ENCODE measurements around the gene GABRR3. TPM values are rescaled to one million over a fixed set of nuclear protein-coding genes. Genes with fewer than 3 reads are reported as not detected.

The GABRR3 gene
- total and polyA plus RNA-seq, 2 experiments from 2014 or later: not detected

- Histone ChIP-seq H3K4me2 (peak within 1 kb of the TSS; percentile 80), H3K4me1 (ENCODE audit: insufficient read depth) (no peaks in the 10 kb centered on the region; the same call in 1 of the 2 replicates), H3K79me2 (replicated peaks; ENCODE audit: insufficient read depth) (peaks cover 4% of the 10 kb centered on the region; the same call in 1 of the 2 replicates), H3K36me3 (ENCODE audit: insufficient read depth) (no peaks in the 10 kb centered on the region), H2AFZ (peak within 1 kb of the TSS; percentile 80), H3K9me2 (ENCODE audit: insufficient read depth) (0 out of 2 replicates have a peak, but pooled peaks cover 3% of the 10 kb centered on the region), H4K20me1 (replicated peaks; ENCODE audit: insufficient read depth) (no peaks in the 10 kb centered on the region; the same call in 1 of the 2 replicates), H3K27ac (ENCODE audit: low read depth) (no peak within 1 kb of the TSS), H3K4me3 (peak within 1 kb of the TSS; percentile 63), H3K27me3 (ENCODE audit: insufficient read depth) (peaks cover 14% of the 10 kb centered on the region), H3F3A (replicated peaks; ENCODE audit: low read depth) (no peaks in the 10 kb centered on the region)
- ATAC-seq (peak; percentile 81), DNase-seq (ENCODE audit: low spot score) (peak; percentile 79)
- H3K27me3 Mint-ChIP-seq (ENCODE audit: insufficient read depth, low read depth, poor library complexity): peaks cover 18% of the 10 kb centered on the region
- peaks cover 29% of the 10 kb centered on the region for H3K4me1 Mint-ChIP-seq
- no peaks in the 10 kb centered on the region for H3K9me3 Mint-ChIP-seq
- TF ChIP-seq CREB1 (CRISPR knock-in tag; IDR thresholded peaks at IDR 0.05; ENCODE audit: low read depth): peak; percentile 67
- peak; percentile 42; the same call in 1 of the 2 replicates for TF ChIP-seq POLR2AphosphoS5 (IDR thresholded peaks at IDR 0.05; ENCODE audit: low read depth)
- TF ChIP-seq ZNF114 (CRISPR knock-in tag; IDR thresholded peaks at IDR 0.05): no peak
- 0 out of 3 replicates have a peak, but pooled peaks cover 3% of the 10 kb centered on the region for H3K36me3 Mint-ChIP-seq (ENCODE audit: low read depth)
- H3K4me3 Mint-ChIP-seq: peak within 1 kb of the TSS; percentile 86
- no peak within 1 kb of the TSS for H3K27ac Mint-ChIP-seq
Observed at GRCh38 chr3:97971679-97972567, 63.2 kb downstream of the GABRR3 start, which contains the start of gene RIOX2. TSS of gene RIOX2 (minus strand) at chr3:97972431. CDS start at chr3:97967593, 4,838 bp downstream.

DNA sequence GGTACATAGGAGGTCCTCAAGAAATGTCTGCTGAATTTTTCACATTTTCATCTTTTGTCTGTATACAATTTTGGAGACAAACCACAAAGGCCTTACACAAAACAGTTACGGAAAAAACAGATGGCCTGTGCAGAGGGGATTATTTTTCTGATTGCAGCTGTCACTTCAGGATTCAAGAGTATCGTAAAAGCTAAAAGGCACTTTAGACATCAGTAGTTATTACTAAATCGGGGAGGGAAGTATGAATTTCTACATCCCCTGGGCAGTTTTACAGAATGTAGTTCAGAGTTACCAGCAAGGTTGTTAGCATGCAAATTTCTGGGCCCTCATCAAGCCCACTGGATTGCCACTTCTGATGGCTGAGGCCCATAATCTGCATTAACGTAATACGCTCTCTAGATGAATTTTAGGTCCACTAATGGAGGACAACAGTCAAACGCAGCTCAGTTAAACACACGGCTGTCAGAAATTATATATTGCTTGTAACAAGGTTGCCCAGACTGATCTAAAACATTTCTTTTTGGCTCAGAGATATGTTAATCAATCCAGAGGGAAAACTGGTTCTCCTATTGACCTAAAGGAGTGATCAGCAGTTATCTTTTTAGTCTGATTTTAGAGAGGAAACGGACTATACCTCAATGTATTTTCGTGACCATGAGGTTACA lies 64.0 kb downstream of the GABRR3 start:
- Histone ChIP-seq H3K9me2 (ENCODE audit: insufficient read depth) (0 out of 2 replicates have a peak, but pooled peaks cover 3% of the 10 kb centered on the region), H3K36me3 (ENCODE audit: insufficient read depth) (no peaks in the 10 kb centered on the region), H4K20me1 (replicated peaks; ENCODE audit: insufficient read depth) (no peaks in the 10 kb centered on the region; the same call in 1 of the 2 replicates), H2AFZ (peak overlapping the region; percentile 80), H3K79me2 (replicated peaks; ENCODE audit: insufficient read depth) (peaks cover 4% of the 10 kb centered on the region; the same call in 1 of the 2 replicates), H3K27ac (ENCODE audit: low read depth) (no peak overlapping the region), H3K27me3 (ENCODE audit: insufficient read depth) (peaks cover 14% of the 10 kb centered on the region), H3K4me3 (peak overlapping the region; percentile 63), H3F3A (replicated peaks; ENCODE audit: low read depth) (no peaks in the 10 kb centered on the region), H3K4me2 (peak overlapping the region; percentile 80; the same call in 1 of the 2 replicates), H3K4me1 (ENCODE audit: insufficient read depth) (no peaks in the 10 kb centered on the region; the same call in 1 of the 2 replicates)
- Mint-ChIP-seq H3K9me3 (no peaks in the 10 kb centered on the region), H3K4me1 (peaks cover 29% of the 10 kb centered on the region), H3K27me3 (ENCODE audit: insufficient read depth, low read depth, poor library complexity) (peaks cover 18% of the 10 kb centered on the region), H3K36me3 (ENCODE audit: low read depth) (0 out of 3 replicates have a peak, but pooled peaks cover 3% of the 10 kb centered on the region), H3K27ac (no peak overlapping the region), H3K4me3 (peak overlapping the region; percentile 86)
- ATAC-seq (no peak), DNase-seq (ENCODE audit: low spot score) (no peak)
- TF ChIP-seq JUNB (IDR thresholded peaks at IDR 0.05; ENCODE audit: unreplicated experiment) (no peak), EZH2phosphoT487 (IDR thresholded peaks at IDR 0.05; ENCODE audit: unreplicated experiment) (no peak), NANOG (IDR thresholded peaks at IDR 0.05; ENCODE audit: borderline replicate concordance) (no peak), POLR2AphosphoS5 (IDR thresholded peaks at IDR 0.05; ENCODE audit: low read depth) (no peak)
- TF ChIP-seq, protein P1, sequence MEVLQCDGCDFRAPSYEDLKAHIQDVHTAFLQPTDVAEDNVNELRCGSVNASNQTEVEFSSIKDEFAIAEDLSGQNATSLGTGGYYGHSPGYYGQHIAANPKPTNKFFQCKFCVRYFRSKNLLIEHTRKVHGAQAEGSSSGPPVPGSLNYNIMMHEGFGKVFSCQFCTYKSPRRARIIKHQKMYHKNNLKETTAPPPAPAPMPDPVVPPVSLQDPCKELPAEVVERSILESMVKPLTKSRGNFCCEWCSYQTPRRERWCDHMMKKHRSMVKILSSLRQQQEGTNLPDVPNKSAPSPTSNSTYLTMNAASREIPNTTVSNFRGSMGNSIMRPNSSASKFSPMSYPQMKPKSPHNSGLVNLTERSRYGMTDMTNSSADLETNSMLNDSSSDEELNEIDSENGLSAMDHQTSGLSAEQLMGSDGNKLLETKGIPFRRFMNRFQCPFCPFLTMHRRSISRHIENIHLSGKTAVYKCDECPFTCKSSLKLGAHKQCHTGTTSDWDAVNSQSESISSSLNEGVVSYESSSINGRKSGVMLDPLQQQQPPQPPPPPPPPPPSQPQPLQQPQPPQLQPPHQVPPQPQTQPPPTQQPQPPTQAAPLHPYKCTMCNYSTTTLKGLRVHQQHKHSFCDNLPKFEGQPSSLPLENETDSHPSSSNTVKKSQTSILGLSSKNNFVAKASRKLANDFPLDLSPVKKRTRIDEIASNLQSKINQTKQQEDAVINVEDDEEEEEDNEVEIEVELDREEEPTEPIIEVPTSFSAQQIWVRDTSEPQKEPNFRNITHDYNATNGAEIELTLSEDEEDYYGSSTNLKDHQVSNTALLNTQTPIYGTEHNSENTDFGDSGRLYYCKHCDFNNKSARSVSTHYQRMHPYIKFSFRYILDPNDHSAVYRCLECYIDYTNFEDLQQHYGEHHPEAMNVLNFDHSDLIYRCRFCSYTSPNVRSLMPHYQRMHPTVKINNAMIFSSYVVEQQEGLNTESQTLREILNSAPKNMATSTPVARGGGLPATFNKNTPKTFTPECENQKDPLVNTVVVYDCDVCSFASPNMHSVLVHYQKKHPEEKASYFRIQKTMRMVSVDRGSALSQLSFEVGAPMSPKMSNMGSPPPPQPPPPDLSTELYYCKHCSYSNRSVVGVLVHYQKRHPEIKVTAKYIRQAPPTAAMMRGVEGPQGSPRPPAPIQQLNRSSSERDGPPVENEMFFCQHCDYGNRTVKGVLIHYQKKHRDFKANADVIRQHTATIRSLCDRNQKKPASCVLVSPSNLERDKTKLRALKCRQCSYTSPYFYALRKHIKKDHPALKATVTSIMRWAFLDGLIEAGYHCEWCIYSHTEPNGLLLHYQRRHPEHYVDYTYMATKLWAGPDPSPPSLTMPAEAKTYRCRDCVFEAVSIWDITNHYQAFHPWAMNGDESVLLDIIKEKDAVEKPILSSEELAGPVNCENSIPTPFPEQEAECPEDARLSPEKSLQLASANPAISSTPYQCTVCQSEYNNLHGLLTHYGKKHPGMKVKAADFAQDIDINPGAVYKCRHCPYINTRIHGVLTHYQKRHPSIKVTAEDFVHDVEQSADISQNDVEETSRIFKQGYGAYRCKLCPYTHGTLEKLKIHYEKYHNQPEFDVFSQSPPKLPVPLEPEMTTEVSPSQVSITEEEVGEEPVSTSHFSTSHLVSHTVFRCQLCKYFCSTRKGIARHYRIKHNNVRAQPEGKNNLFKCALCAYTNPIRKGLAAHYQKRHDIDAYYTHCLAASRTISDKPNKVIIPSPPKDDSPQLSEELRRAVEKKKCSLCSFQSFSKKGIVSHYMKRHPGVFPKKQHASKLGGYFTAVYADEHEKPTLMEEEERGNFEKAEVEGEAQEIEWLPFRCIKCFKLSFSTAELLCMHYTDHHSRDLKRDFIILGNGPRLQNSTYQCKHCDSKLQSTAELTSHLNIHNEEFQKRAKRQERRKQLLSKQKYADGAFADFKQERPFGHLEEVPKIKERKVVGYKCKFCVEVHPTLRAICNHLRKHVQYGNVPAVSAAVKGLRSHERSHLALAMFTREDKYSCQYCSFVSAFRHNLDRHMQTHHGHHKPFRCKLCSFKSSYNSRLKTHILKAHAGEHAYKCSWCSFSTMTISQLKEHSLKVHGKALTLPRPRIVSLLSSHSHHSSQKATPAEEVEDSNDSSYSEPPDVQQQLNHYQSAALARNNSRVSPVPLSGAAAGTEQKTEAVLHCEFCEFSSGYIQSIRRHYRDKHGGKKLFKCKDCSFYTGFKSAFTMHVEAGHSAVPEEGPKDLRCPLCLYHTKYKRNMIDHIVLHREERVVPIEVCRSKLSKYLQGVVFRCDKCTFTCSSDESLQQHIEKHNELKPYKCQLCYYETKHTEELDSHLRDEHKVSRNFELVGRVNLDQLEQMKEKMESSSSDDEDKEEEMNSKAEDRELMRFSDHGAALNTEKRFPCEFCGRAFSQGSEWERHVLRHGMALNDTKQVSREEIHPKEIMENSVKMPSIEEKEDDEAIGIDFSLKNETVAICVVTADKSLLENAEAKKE (CRISPR knock-in tag; IDR thresholded peaks at IDR 0.05): no peak
- TF ChIP-seq, protein P2, sequence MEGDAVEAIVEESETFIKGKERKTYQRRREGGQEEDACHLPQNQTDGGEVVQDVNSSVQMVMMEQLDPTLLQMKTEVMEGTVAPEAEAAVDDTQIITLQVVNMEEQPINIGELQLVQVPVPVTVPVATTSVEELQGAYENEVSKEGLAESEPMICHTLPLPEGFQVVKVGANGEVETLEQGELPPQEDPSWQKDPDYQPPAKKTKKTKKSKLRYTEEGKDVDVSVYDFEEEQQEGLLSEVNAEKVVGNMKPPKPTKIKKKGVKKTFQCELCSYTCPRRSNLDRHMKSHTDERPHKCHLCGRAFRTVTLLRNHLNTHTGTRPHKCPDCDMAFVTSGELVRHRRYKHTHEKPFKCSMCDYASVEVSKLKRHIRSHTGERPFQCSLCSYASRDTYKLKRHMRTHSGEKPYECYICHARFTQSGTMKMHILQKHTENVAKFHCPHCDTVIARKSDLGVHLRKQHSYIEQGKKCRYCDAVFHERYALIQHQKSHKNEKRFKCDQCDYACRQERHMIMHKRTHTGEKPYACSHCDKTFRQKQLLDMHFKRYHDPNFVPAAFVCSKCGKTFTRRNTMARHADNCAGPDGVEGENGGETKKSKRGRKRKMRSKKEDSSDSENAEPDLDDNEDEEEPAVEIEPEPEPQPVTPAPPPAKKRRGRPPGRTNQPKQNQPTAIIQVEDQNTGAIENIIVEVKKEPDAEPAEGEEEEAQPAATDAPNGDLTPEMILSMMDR (conservative IDR thresholded peaks at IDR 0.05; ENCODE audit: low read depth in 2 of 2): no peak

Measured in GM23338 (cell line).